AG10803 (cell line): Measurements from ENCODE around the gene SH3YL1.

Source experiments
- DNase-seq: peaks from one replicate; pipeline ENCODE4 v3.0.0; 2010; ENCODE audit warnings: low read depth
- H3K4me3 ChIP-seq: 2 replicates; pipeline ENCODE4 v1.5.1; 2011; ENCODE audit warnings: mild to moderate bottlenecking, low read length, control low read depth
- CTCF ChIP-seq: conservative IDR thresholded peaks from 2 replicates; pipeline ENCODE4 v1.5.1; 2011; ENCODE audit warnings: mild to moderate bottlenecking, low read length, control low read depth, inconsistent platforms

The SH3YL1 gene

GRCh38 chr2:246489-247144 lies 17.2 kb downstream of the SH3YL1 start:
- H3K4me3 ChIP-seq = no peak overlapping the region
- peak; percentile 64 for DNase-seq
- TF ChIP-seq CTCF = peak; percentile 73

- DNase-seq = no peak
- H3K4me3 ChIP-seq = no peak overlapping the region
- TF ChIP-seq CTCF = no peak
Observed at GRCh38 chr2:244547-244946, 19.3 kb downstream of the SH3YL1 start.

DNA sequence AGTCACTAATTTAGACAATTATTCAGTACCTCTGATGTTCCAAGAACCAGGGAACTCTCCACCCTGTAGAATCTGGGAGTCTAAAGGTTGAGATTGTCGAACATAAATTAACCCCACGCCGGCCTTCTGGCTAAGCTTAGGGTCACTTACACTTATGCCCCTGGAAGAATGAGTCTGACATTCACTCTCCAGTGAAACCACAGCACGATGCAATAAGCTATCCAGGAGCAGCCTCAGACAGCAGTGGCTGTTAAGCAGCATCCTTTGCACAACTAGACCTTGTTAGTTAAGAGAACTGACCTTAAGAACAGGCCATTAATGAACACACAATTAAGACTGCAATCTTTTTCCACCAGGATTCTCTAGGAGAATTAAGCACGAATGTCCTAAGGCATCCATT lies 25.0 kb downstream of the SH3YL1 start:
- DNase-seq = no peak
- TF ChIP-seq CTCF = no peak
- H3K4me3 ChIP-seq = no peak overlapping the region

DNA sequence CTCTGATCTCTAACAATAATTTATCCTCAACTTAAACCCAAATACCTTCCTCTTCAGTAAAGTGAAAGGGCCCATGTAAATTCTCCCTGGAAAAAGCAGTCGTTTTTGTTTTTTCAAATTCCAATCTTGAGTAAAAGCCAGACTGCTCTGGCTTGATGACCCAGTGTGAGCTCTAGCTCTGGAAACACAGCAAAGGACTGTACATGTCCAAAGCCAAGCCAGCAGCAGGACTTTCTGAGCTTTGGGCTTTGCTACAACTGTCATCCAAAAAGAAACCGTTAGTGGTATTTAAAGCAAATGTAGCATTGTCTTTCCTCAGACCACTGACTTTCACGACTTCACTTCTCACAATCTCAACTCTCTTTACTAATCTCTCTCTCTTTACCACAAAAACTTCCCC lies 25.4 kb downstream of the SH3YL1 start:
- TF ChIP-seq CTCF = no peak
- no peak overlapping the region for H3K4me3 ChIP-seq
- DNase-seq = no peak

- no peak for TF ChIP-seq CTCF
- DNase-seq = no peak
- H3K4me3 ChIP-seq = no peak overlapping the region
Observed at GRCh38 chr2:237878-238277, 26.0 kb downstream of the SH3YL1 start.

DNA sequence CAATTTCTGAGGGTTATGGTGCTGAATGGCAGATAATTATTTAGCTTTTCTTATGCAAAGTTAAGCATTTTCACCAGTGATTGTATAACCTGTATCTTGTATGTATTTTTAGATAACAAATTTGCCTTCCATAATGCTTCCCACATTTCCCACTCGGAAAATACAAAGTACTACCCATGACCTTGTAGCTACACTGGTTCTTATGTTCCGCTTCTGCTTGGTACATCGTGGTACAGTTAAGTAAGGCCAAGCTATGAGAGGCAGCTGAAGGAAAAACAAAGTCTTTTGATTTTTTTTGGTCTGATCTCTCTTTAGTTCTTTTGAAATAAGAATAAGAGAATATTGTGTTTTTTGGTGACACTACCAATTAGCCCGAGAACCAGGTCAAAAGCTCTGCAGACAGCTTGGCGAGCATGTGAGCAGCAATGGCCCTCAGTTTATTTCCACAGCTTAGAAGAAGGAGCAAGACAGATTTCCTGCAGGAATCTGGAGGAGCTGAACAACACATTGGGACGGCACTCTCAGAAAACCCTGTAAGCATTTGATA lies 26.8 kb downstream of the SH3YL1 start:
- DNase-seq = no peak
- no peak overlapping the region for H3K4me3 ChIP-seq
- TF ChIP-seq CTCF = no peak

DNA sequence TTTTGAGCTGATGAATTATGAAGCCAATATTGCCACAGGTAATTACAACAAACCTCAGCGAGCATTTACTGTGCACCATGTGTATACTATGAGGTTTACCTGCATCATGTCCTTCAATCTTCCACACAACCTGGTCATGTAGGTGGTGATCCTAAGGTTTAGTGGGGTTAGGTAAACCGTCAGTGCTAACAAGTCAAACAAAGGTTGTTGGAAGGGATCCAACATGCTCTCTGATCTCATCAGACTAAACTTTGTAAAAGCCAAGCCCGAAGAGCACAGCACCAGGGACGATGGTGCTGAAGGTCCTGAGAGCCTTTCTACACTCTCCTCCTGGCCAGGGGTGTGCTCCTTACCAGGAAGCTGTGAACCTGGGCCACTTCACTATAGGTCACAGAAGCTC lies 29.4 kb downstream of the SH3YL1 start:
- no peak for DNase-seq
- no peak for TF ChIP-seq CTCF
- H3K4me3 ChIP-seq = no peak overlapping the region
